HFFc6 (cell line): ENCODE measurements around the gene MARK1. TPM values are rescaled to one million over a fixed set of nuclear protein-coding genes. Genes with fewer than 3 reads are reported as not detected.

Experiments
- DNase-seq: peaks from one replicate; pipeline ENCODE4 v3.0.0-alpha.2; 2018
- H3K27ac Mint-ChIP-seq: 2 replicates; pipeline ENCODE4 v1.8.0; 2020; ENCODE audit warnings: mild to moderate bottlenecking, mixed read lengths
- H3K27me3 Mint-ChIP-seq: 2 replicates; pipeline ENCODE4 v1.8.0; 2021; ENCODE audit warnings: mild to moderate bottlenecking, moderate library complexity, mixed read lengths; ENCODE audit not compliant: insufficient read depth
- H3K36me3 Mint-ChIP-seq: 2 replicates; pipeline ENCODE4 v1.8.0; 2021; ENCODE audit warnings: low read depth, mixed read lengths
- H3K4me1 Mint-ChIP-seq: 2 replicates; pipeline ENCODE4 v1.8.0; 2020; ENCODE audit warnings: low read depth, mixed read lengths
- H3K4me3 Mint-ChIP-seq: 2 replicates; pipeline ENCODE4 v1.8.0; 2020; ENCODE audit warnings: mild to moderate bottlenecking, moderate library complexity, mixed read lengths
- H3K9me3 Mint-ChIP-seq: 2 replicates; pipeline ENCODE4 v1.8.0; 2020; ENCODE audit warnings: mild to moderate bottlenecking, mixed read lengths
- CTCF ChIP-seq: fragments of 200-600 bp; sonication (generic); IDR thresholded peaks from 2 replicates; pipeline ENCODE4 v1.5.0; 2021; ENCODE audit warnings: antibody characterized with exemption, mild to moderate bottlenecking
- total RNA-seq, 6 experiments: library from RNA; stranded (reverse); fragmentation: NEBNext Ultra II Directional; extraction: Animal tissue kit (Norgen Biotek cat#: 25700); gene quantifications; 2 replicates in 1 of 6; 3 replicates in 5 of 6; pipeline ENCODE4 v1.2.3, GENCODE V29; 2021

The MARK1 gene
- total RNA-seq, 6 experiments from 2014 or later, result not detected

GRCh38 chr1:220551718-220552117 is 23.8 kb downstream of the MARK1 start:
- Mint-ChIP-seq H3K36me3 (no peaks in the 10 kb centered on the region), H3K27ac (no peak overlapping the region), H3K9me3 (no peaks in the 10 kb centered on the region; the same call in 1 of the 2 replicates), H3K27me3 (peaks cover 3% of the 10 kb centered on the region), H3K4me1 (no peaks in the 10 kb centered on the region), H3K4me3 (no peak overlapping the region)
- no peak for DNase-seq
- TF ChIP-seq CTCF, result no peak

GRCh38 chr1:220552672-220553260 is 24.8 kb downstream of the MARK1 start:
- Mint-ChIP-seq H3K27ac (no peak overlapping the region), H3K9me3 (no peaks in the 10 kb centered on the region; the same call in 1 of the 2 replicates), H3K27me3 (peaks cover 3% of the 10 kb centered on the region), H3K4me3 (no peak overlapping the region), H3K4me1 (no peaks in the 10 kb centered on the region), H3K36me3 (no peaks in the 10 kb centered on the region)
- TF ChIP-seq CTCF, result no peak
- DNase-seq, result no peak

DNA sequence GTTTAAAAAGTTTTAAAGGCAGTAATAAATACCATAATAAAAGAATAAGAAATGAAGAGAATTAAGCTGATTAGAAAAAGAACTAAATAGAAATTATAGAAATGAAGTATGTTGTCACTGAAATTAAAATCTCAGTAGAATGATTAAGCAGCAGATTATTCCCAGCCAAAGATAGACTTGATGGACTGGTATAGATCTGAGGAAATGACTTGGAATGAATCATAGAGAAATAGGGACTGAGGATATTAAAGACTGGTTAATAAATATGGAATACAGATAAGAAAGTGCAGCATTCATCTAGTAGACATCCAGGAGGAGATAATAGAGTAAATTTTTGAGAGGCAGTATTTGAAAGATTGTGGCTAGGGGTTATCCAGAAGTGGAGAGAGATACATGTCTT is 28.7 kb downstream of the MARK1 start:
- Mint-ChIP-seq H3K36me3 (no peaks in the 10 kb centered on the region), H3K4me1 (no peaks in the 10 kb centered on the region), H3K9me3 (no peaks in the 10 kb centered on the region; the same call in 1 of the 2 replicates), H3K27ac (no peak overlapping the region), H3K4me3 (no peak overlapping the region), H3K27me3 (no peaks in the 10 kb centered on the region; the same call in 1 of the 2 replicates)
- TF ChIP-seq CTCF, result no peak
- no peak for DNase-seq

DNA sequence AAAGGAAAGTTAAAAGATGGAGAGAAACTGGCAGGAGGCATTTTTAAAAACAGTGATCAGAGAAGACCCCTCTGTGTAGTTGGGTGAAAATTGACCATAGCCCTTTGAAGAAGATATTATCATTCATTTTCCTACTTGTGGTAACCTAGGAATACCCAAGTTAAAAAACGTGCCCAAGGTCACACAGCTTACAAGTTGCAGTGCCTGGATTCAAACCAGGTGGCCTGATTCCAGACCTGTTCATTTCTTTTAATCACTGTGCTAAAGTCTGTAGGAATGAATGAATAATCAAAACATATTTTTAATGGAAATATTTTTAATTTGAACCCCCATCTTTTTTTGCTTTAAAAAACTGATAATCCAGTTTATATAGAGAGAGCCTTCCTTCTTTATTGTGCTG is 35.6 kb downstream of the MARK1 start:
- no peak overlapping the region for H3K27ac Mint-ChIP-seq

DNA sequence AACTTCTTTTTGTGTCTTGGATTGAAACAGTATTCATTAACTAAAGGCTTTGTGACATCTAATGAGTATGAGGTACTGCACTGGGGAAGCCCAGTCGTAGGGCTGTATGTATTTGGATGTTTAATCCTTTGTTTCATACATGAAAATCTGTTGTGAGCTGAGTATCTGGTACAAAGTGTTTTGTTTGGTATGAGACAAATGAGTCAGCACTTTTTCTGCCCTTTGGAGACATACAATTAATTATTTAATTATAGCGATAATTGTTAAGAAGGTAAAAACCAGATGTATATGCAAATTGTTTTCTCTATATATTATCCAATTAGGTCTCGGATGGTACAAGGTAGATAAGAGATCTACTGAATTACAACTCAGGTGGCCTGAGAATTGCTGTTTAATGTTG is 36.3 kb downstream of the MARK1 start:
- H3K27ac Mint-ChIP-seq, result no peak overlapping the region

More for the DNA sequence above, 35.6 kb downstream of the MARK1 start:
- Mint-ChIP-seq H3K4me1 (no peaks in the 10 kb centered on the region), H3K36me3 (no peaks in the 10 kb centered on the region), H3K27me3 (no peaks in the 10 kb centered on the region), H3K4me3 (no peak overlapping the region), H3K9me3 (no peaks in the 10 kb centered on the region; the same call in 1 of the 2 replicates)
- TF ChIP-seq CTCF, result no peak
- no peak for DNase-seq

More for the DNA sequence above, 36.3 kb downstream of the MARK1 start:
- Mint-ChIP-seq H3K4me1 (no peaks in the 10 kb centered on the region), H3K4me3 (no peak overlapping the region), H3K9me3 (no peaks in the 10 kb centered on the region; the same call in 1 of the 2 replicates), H3K36me3 (no peaks in the 10 kb centered on the region), H3K27me3 (no peaks in the 10 kb centered on the region)
- TF ChIP-seq CTCF, result no peak
- DNase-seq, result no peak
